Measurements from ENCODE around the gene HIPK2.
"Not testable (repeated sequence)": the region's sequence is repeated elsewhere in the genome, so short reads cannot be mapped to it uniquely, and the experiment has no call there.

Gene HIPK2

DNA sequence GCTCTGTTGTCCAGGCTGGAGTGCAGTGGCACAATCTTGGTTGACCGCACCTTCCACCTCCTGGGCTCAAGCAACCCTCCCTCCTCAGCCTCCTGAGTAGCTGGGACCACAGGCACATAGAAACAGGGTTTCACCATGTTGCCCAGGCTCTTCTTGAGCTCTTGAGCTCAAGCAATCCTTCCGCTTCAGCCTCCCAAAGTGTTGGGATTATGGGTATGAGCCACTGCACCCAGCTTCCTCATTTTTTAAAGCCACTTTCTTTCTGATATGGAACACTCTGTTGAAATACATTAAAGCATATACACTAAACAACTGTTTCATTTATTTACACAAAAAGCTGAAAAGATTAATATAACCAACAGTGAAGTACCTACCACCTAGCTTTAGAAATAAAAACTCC, 137.1 kb downstream of the HIPK2 start:
- no peak for DNase-seq (ENCODE audit: low read depth, low spot score)
- no peak overlapping the region for H3K27ac ChIP-seq

DNA sequence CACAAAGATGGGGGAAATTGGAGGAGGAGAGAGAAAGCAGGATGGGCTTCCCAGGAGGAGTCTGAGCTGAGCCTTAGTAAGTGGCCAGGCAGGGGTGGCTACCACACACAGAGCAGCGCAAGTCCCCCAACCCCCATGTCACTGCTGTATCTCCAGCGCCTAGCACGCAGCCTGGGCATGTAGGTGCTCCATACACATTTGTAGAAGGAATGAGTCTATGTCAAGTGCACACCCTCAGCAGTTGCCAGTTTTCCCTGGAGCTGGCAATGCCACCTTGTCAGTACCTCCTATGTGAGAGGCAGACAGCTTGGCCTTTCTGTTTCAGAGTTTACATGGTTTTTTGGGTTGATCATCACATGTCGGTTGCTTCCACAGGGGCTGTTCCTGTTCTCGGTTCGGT, 138.2 kb downstream of the HIPK2 start:
- H3K27ac ChIP-seq = no peak overlapping the region

DNA sequence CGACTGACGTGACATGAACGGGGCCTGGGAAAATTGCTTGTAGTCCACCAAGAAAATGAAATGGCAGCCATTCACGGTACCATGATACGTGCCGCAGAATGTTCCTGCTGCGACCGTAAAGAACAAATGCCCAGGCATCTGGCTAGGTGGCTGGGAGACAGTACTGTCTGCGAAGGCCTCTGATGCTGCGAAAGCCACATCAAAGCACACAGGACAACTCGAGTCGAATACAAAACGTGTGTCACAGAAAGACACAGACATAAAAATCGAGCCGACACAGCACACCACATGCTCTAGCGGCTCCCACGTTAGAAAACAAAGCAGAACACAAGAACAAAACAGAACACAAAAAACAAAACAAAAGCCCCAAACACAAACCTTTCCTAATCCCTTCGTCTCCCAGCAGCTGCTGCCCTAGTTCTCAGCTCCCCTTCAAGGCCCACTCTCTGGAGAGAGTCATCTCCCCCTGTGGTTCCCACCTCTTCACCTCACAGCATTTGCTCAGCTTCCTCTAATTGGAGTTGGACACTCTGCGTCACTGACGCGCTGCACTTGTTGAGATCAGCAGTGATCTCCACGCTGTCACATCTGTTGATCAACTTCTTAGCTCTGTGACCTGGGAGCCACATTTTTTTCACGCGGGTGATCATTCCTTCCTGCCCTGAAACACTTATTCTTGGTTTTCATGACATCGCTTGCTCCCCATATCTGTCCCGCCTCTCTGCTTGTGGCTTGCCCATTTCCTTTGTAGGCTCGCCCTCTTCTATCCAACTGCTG, 142.1 kb downstream of the HIPK2 start:
- no peak overlapping the region for H3K27ac ChIP-seq

More for the DNA sequence above, 138.2 kb downstream of the HIPK2 start:
- no peak for DNase-seq (ENCODE audit: low read depth, low spot score)

DNA sequence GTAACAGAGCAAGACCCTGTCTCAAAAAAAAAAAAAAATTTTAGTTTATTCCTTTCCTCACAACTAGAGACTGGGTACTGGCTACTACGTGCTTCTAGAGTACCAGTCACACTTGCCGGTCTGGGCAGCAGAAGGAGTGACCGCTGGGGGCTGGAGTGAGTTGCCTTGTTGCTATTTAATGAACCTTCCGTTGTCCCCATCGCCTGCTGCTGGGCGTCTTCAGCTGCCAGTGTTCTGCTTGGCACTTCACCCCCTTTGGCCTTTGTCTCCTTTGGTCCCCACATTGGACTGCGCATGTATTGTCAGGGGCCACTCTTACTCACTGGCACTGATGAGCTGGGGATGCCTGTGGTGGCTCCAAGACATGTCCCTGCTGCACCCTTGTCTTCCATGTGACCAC, 143.7 kb downstream of the HIPK2 start:
- no peak overlapping the region for H3K27ac ChIP-seq
- no peak for DNase-seq (ENCODE audit: low read depth, low spot score)

More for the DNA sequence above, 142.1 kb downstream of the HIPK2 start:
- DNase-seq (ENCODE audit: low read depth, low spot score) = no peak

DNA sequence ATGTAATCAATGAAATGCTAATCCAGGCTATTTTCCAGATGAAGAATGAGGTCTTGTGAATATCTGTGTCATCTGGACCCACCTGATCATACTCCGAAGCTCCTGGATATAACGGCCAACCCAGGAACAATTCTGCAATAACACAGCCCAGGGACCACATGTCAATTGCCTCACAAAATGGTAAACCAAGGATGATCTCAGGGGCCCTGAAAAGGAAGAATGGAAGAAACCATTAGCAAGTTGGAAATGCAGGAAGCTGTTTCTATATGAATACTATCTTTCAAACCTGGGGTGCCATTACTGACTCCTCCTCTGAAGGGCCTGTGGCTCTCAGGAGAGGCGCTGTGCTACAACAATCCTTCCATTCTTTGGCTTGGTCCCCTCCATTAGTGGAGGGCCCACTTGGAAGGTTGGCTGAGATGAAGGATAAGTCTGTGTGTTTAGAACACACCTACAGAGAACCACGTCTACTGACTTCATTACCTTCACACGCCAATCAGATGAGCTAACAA, 146.2 kb downstream of the HIPK2 start:
- no peak for DNase-seq (ENCODE audit: low read depth, low spot score)
- H3K27ac ChIP-seq = no peak overlapping the region

DNA sequence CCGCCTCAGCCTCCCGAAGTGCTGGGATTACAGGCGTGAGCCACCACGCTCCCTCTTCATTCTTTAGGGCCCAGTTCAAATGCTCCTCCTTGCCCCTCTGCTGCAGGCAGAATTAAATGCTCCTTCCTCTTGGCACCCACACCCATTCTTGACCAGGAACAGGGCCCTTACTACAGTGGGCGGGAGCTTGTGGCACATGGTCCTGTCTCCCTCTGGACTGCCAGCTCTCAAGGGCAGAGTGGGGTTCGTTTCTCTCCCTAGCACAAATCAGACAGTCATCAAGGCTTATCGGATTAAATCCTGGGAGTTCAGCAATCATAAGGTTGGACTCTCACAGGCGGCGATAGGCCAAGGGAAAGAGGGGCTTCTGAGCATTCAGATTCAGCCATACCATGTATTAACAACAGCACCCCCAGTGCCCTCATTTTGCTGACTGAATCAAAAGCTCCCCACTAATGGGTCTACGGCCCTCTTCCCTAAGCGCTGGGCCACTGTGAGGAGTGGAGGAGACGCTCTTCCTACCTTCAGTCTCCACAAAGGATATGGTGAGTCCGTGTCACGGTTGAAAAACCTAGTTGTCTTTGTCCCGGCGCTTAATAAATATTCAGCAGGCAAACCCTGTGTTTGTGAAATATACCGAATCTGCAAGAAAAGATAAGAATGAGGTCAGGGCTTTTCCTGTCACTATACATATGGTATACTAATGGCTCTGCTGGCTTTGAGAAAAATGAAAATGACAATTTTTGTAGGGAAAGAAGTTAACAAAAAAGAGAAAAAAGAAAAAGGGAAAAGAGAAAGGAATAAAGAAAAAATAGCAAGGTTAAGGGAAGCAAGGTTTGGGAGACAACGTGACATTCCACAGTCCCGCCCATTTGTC, 146.9 kb downstream of the HIPK2 start:
- no peak for DNase-seq (ENCODE audit: low read depth, low spot score)
- no peak overlapping the region for H3K27ac ChIP-seq

DNA sequence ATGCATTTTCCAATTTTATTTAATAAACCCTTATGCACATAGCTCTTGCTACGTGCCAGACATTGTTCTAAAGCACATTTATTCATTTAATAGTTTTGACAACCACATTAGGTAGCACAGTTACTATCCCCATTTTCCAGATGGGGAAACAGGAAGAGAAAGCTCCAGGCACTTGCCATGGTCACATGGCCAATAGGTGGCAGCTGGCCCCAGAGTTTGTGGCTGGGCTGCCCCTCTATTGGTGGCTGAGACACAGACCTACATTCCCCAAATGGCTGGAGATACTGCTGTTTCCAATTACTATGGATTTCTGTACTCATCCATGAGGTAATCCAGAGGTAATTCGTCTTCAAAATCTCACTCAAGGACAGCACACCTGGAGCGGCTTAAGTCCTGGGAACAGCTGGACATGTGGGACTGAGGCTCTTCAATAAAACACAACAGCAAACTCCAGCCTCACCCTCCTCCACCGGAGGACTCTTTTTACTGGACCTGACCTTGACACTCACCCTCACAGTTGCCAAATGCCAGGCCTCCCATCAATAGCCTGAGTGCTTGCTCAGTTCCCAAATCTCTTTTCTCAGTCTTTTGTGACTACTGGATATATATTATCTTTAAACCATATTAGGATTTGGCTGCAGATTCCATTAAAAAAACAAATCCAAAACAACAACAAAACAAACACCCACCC, 148.3 kb downstream of the HIPK2 start:
- DNase-seq (ENCODE audit: low read depth, low spot score) = no peak
- no peak overlapping the region for H3K27ac ChIP-seq

DNA sequence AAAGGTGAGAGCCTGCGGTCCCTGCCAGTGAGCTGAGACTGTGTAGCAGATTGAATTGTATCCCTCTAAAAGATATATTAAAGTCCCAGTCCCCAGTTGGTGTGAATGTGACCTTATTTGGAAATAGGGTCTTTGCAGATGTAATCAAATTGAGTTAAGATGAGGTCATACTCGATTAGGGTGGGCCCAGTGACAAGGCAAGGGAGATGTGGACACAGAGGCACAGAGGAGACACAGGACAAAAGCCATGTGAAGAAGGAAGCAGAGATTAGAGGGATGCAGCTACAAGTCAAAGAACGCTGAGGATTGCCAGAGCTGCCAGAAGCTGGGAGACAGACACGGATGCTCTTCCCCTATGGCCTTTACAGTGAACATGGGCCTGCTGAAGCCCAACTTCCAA, 150.0 kb downstream of the HIPK2 start:
- H3K27ac ChIP-seq = no peak overlapping the region
- no peak for DNase-seq (ENCODE audit: low read depth, low spot score)

DNA sequence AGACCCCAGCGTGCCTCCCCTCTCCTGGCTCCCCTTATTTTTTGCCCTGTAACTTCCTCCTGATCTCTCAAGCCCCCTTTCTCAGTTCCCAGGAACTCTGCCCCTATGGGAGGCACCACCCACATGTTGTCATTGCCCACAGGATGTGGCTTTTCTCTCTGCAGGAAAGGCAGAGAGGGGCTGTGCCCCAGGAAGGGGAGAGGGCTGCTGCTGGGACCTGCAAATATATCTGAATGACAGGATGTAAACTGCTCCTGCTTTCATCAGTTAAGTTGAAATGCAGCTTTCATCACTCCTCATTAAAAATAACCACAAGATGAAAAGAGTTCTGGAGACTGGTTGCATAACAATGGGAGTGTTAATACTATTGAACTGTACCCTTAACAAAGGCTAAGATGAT, 151.0 kb downstream of the HIPK2 start:
- no peak for DNase-seq (ENCODE audit: low read depth, low spot score)
- H3K27ac ChIP-seq = no peak overlapping the region

DNA sequence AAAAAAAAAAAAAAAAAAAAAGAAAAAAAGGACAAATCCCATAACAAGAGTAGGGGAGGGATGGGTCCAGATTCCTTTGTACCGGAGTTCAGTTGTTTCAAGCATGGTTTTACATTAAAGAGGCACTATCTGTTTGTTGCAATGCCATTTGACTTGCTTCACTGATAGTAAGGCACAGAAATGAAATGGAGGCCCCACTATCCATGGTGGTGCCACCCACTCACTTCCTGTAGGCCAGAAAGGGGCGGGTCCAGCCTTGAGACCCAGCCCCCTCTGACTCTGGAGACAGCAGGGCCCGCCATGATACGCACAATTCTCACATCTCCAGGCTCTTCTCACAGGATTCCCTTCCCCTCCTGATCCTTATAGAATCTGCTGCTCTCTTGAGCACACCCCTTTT, 154.3 kb downstream of the HIPK2 start:
- H3K27ac ChIP-seq = no peak overlapping the region
- DNase-seq (ENCODE audit: low read depth, low spot score) = no peak

DNA sequence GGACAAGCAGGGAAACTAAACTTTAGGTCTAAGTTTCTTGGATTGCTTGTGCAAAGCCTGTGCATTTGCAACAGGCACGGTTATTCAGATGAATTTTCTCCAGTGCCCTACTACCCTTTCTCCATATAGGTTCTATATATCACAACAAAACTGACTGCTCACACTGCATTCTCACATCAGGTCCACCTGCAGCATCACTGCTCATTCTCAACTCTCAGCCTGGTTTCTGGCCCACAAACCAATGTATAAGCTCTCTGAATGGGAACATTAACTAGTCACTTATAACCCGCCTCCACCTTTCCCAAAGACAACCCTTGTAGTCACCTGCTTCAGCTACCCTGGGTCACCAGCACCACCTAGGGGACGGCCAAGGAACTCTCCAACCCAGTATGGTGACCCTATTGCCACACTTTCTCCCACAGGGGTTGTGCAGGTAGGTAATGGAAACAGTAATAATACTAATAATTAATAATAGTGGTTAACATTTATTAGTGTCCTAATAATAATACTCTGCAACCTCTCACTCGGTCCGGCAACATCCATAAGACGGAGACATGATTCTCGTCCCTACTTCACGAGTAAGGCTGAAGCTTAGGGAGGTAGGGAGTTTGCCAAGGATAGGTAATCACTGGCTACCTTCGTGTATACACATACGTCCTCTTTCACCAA, 157.0 kb downstream of the HIPK2 start:
- H3K27ac ChIP-seq = no peak overlapping the region
- DNase-seq (ENCODE audit: low read depth, low spot score) = no peak

DNA sequence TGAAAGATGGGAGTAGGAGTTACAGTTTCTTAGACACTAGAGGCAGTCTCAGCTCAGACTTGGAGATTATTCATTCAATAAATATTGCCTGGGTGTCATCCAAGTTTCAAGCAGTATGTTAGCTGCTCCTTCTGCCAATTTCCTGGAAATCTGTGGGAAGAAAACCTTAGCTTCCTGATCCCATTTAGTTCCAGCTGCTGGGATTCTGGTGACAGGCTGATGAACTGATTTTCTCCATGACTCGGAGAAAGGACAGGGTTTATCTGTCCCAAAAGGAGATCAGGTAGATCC, 158.5 kb downstream of the HIPK2 start:
- no peak for DNase-seq (ENCODE audit: low read depth, low spot score)
- no peak overlapping the region for H3K27ac ChIP-seq

DNA sequence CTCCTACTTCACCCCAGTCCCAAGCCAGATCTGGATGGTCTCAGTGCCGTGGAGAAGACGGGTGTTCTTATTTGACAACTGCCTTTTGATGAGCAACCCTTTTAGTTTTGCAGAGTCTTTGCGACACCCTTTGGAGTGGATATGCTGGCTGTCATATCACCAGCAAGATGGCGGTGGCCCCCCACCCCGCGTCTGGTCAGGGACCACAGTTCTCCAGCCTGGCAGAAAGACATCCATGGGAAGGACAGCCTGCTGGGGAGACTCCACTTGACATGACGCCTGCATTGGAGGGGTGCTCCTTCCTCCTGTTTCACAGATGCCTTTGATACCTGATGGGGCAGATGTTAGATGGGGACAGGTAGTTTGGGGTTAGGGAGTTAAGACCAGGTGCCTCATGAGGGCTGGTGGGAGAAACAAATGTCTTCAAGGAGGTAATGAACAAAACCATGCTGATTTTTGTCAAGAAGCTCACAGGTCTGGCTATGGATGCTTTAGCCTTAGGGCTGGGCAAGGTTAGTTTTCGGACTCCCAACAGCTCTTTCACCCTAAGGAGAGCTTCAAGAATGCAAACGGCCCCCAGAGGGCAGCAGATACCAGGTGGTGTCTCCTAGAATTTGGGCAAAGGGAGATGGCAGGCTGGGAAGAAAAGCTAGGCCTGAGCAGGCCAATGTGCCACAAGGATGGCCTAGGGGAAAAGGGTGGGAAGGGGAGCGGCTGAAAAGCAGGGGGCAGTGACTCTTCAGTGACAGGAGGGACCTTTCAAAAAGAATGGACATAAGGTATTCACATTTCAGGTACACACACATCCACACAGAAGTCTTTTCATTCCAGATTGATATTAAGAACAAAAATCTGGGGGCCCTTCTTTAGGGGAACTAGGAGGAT, 159.1 kb downstream of the HIPK2 start:
- DNase-seq (ENCODE audit: low read depth, low spot score) = no peak
- no peak overlapping the region for H3K27ac ChIP-seq

DNA sequence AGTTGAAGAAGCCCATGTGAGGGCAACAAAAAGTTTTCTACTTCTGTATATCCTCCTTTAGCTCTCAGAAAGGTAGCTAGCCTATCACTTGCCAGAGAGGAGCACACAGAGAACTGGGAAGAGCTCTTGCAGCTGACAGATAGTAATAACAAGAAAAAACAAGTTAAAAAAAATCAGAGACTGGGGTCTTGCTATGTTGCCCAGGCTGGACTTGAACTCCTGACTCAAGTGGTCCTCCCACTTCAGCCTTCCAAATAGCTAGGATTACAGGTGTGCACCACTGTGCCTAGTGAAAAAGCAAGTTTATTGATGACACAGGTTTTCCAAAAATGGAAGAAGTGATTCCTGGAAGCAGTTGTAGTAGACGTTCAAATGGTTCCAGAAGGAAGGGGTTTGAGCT, 160.7 kb downstream of the HIPK2 start:
- H3K27ac ChIP-seq = no peak overlapping the region
- DNase-seq (ENCODE audit: low read depth, low spot score) = no peak

DNA sequence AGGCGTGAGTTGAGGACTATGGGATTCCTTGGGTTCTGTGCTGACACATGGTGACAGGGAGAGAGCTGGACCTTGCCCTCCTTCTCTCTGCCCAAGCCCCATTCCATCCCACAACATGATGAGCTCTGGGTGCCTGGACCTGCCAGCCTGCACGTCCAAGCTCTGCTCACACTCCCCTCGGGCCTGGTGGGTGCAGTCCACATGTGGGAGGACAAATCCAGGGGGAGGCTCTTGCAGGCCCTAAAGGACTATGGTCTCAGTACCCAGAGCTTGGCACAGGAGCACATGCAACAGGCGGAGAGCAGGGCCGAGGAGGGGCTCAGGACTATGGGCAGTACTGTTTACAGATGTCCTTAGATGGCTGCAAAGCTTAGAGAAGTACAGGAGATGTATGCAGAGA, 162.9 kb downstream of the HIPK2 start:
- no peak overlapping the region for H3K27ac ChIP-seq
- no peak for DNase-seq (ENCODE audit: low read depth, low spot score)

DNA sequence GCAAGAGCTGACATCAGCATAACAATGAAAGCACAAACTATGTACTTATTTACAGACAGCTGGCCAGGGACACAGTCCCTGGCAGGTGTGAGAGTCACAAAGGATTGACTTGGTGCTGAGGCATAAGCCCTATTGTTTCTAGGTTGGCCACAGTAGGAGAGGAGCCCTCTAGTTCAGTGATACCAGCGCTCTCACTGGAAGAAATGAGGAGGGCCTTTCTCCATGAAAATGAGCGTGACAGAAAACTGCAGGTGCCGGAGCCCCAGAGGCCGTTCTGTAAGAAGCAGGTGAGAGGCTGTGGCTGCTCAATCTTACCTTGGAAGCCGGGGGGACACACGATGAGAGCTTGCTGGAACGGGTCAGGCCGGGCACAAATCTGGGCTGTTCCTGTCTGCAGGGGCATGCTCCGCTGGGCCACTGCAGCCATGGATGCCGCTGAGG, 163.8 kb downstream of the HIPK2 start:
- no peak for DNase-seq (ENCODE audit: low read depth, low spot score)
- H3K27ac ChIP-seq = no peak overlapping the region

DNA sequence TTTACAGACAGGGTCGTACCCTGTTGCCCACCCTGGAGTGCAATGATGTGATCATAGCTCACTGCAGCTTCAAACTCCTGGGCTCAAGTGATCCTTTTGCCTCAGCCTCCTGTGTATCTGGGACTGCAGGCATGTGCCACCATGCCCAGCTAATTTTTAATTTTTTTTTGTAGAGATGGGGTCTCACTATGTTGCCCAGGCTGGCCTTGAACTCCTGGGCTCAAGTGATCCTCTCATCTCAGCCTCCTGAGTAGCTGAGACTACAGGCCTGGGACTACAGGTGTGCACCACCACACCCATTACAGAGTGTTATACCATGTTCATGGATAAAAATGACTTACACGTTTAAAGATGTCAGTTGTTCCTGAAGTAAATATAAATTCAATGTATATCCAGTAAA, 166.2 kb downstream of the HIPK2 start:
- H3K27ac ChIP-seq; DNase-seq (ENCODE audit: low read depth, low spot score): not testable (repeated sequence)

DNA sequence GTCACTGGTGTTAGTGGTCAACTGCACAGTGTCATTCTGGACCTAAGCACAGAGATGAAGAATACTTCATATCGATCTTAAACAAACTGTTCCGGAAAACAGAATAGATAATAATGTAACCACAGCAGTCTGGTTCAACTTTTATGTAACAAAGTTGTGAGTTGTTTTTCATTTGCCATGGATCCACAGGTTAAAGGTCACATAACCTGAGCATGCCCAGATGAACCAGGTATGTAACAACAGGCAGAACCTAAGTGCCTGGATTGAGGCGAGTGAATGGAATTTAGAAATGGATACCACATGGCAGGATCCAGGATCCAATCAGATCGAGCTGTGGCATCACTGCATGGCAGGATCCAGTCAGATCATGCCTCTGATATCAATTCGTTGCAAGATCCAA, 167.2 kb downstream of the HIPK2 start:
- DNase-seq (ENCODE audit: low read depth, low spot score) = no peak
- no peak overlapping the region for H3K27ac ChIP-seq

DNA sequence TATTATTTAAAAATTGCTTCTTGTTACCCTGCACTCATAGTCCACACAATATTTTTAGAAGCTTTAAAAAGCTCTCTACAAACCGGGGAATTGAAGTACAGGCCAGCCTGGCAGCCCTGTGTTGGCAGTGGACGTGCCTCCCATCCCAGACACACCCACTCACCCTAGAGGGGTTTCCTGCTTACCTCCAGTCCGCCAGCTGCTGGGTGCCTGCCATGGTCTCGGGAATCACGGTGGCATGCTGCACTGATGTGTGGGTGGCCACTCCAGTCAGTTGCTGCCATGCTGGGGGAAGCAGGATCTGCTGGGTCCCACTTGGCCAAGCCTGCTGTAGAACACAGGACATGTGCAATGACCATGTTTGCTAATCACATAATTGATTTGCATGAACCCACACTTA, 173.9 kb downstream of the HIPK2 start:
- DNase-seq (ENCODE audit: low read depth, low spot score) = no peak
- no peak overlapping the region for H3K27ac ChIP-seq
